ENCODE measurements around the gene DDX23.
A peak's percentile ranks its signal among the peaks of the same experiment; 100 is the strongest.
"Not testable (repeated sequence)": the region's sequence is repeated elsewhere in the genome, so short reads cannot be mapped to it uniquely, and the experiment has no call there.

DDX23 gene

GRCh38 chr12:48851883-48852733 is at the start of gene DDX23:
Gene DDX23 (minus strand): TSS chr12:48852163. CDS start chr12:48845782, 6,381 bp downstream.
- peak; percentile 95 for DNase-seq

- DNase-seq = no peak
Observed at GRCh38 chr12:48901278-48901677, 49.3 kb upstream of the DDX23 start.

GRCh38 chr12:48899651-48900050 is 47.7 kb upstream of the DDX23 start:
- DNase-seq = no peak

GRCh38 chr12:48894271-48894670 is 42.3 kb upstream of the DDX23 start:
- no peak for DNase-seq

- peak; percentile 72 for DNase-seq
Observed at GRCh38 chr12:48890657-48891418, 38.9 kb upstream of the DDX23 start.

GRCh38 chr12:48889679-48890078 is 37.7 kb upstream of the DDX23 start:
- DNase-seq = no peak

GRCh38 chr12:48883305-48884161 is 31.6 kb upstream of the DDX23 start:
- no peak for DNase-seq

GRCh38 chr12:48882972-48883304 is 31.0 kb upstream of the DDX23 start:
- DNase-seq = no peak

GRCh38 chr12:48882315-48882687 is 30.3 kb upstream of the DDX23 start:
- DNase-seq = no peak

GRCh38 chr12:48881686-48882314 is 29.8 kb upstream of the DDX23 start:
- no peak for DNase-seq

- no peak for DNase-seq
Observed at GRCh38 chr12:48880647-48881046, 28.7 kb upstream of the DDX23 start.

GRCh38 chr12:48878548-48878947 is 26.6 kb upstream of the DDX23 start:
- DNase-seq = no peak

GRCh38 chr12:48875944-48876515 is 24.1 kb upstream of the DDX23 start:
- no peak for DNase-seq

GRCh38 chr12:48873534-48873933 is 21.6 kb upstream of the DDX23 start:
- DNase-seq = not testable (repeated sequence)

- no peak for DNase-seq
Observed at GRCh38 chr12:48873096-48873495, 21.1 kb upstream of the DDX23 start.

GRCh38 chr12:48869191-48869590 is 17.2 kb upstream of the DDX23 start:
- no peak for DNase-seq

- no peak for DNase-seq
Observed at GRCh38 chr12:48868451-48868850, 16.5 kb upstream of the DDX23 start.

- DNase-seq = no peak
Observed at GRCh38 chr12:48866052-48866711, 14.2 kb upstream of the DDX23 start.

- peak; percentile 86 for DNase-seq
Observed at GRCh38 chr12:48865281-48866051, 13.5 kb upstream of the DDX23 start, which contains the start of gene RND1. Gene RND1 (minus strand): TSS chr12:48865870. CDS start chr12:48865767, 103 bp downstream.

- no peak for DNase-seq
Observed at GRCh38 chr12:48863291-48863690, 11.3 kb upstream of the DDX23 start.

- no peak for DNase-seq
Observed at GRCh38 chr12:48862760-48863159, 10.8 kb upstream of the DDX23 start.
